Medulla oblongata (tissue), 1 donor: ENCODE measurements around the gene LTBP2.
"Not testable (repeated sequence)": the region's sequence is repeated elsewhere in the genome, so short reads cannot be mapped to it uniquely, and the experiment has no call there.

Source experiments
- DNase-seq: peaks from one replicate; pipeline ENCODE4 v3.0.0-alpha.2; 2015; ENCODE audit errors: extremely low spot score

The LTBP2 gene

DNA sequence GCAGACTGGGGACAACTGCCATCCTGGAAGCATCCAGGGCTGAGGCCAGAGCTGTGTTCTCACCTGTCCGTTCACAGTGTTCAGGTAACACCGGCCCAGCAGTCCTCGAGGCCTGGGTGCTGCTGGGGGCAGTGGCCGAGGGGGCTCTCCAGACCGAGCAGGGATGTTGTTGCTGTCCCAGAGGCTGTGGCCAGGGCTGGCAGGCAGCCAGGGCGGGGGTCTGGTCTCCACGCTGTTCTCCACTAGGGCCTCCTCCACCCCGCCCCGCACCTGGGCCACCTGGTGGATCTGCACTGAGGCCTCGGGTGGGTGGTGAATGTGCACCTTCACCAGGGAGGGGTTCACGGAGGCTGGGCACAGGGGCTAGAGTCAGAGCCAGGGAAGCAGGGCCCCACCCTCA, 61.0 kb downstream of the LTBP2 start:
- DNase-seq, result no peak

DNA sequence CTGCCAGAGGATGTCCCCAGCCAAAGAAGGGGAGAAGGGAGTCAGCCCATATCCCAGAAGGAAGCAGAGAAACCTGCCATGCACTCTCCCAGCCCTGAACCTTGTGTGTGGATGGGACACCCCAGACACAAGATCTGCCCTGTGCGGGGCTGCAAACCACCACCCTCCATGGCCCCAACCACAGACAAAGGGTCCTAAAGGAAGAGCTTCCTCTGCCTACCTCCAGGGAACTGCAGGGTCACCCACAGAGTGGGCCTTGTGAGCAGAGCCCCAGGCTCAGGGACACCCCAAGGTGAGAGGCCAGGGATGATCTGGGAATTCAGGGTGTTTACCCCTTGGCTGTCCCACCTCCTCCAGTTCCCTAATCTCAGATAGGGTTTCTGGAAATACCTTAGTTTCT, 62.0 kb downstream of the LTBP2 start:
- no peak for DNase-seq

- no peak for DNase-seq
Measured at GRCh38 chr14:74549588-74549987, 62.4 kb downstream of the LTBP2 start.

DNA sequence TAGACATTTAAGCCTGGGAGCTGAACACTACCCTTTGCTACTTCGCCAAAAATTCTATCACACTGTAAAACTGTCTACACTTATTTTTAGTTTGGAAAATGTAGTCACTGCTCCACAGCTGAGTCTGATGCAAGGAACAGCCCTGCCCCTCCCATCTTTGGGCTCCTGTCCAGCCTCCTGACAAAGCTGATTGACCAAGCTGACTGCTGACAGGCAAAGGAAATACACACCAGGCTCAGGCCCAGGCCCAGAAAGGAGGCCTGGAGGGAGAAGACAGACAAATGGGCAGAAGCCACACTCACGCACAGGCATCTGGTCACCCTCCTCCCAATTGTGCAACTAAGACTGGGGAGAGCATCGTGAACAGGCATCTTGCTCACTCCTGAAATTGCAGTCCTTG, 63.2 kb downstream of the LTBP2 start:
- DNase-seq, result no peak

DNA sequence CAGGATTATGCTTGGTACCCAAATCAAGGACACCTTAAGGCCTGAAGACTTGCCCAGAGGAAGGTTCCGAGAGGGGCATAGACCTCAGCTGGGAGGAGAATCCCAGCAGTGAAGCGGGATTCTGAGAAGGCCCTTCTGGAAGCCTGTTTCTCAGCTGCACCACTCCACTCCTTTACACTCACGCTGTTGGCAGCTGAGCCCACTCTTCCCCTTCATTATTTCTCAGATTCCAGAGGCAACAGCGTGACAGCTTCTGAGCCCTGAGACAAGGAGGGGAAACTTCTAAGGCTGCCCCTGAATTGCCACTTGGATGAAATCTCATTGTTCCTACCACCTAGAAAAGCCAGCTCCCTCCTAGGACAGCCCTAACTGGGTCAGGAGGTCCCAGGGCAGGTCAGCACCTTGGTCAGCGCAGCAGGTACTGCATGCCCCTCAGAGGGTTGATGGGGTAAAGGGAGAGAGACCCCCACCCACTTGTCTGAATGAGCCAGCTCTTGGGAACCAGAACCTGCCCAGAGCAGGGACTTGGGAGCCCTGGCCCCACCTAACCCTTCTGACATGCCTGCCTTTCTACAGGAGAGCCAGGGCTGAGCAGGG, 64.6 kb downstream of the LTBP2 start:
- DNase-seq, result no peak

- DNase-seq, result no peak
Measured at GRCh38 chr14:74546416-74546815, 65.6 kb downstream of the LTBP2 start.

- no peak for DNase-seq
Measured at GRCh38 chr14:74545386-74545785, 66.7 kb downstream of the LTBP2 start.

DNA sequence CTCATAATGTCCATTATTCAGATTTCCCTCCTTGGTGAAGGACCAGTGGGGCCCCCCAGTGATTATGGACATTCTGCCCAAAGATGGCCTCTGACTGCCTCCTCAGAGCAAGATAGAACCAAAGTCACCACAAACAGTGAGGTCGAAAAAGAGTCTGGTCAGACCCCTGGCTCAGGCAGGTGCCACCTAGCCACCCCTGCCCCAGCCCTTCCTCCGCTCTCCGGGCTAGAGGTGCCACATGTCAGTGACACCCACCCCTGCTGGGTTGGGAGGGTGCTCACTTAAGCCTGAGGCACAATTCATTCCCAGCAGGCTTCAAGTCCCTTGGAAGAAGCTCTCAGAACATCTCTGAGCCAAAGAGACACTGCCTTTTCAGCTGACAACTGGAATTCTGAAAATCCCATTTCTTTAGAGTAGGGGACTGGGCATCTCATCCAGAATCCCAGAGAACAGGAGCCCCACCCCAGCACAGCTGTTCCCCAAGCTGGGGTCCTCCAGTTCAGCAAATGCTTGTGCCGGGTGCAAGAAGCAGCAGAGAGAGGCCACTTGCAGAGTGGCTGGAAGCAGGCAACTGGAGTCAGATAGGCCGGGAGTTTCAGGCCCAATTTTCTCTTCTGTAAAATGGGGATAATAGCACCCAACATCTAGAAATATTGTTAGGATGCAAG, 68.1 kb downstream of the LTBP2 start:
- DNase-seq, result no peak

GRCh38 chr14:74542056-74542685, 69.9 kb downstream of the LTBP2 start:
- no peak for DNase-seq

DNA sequence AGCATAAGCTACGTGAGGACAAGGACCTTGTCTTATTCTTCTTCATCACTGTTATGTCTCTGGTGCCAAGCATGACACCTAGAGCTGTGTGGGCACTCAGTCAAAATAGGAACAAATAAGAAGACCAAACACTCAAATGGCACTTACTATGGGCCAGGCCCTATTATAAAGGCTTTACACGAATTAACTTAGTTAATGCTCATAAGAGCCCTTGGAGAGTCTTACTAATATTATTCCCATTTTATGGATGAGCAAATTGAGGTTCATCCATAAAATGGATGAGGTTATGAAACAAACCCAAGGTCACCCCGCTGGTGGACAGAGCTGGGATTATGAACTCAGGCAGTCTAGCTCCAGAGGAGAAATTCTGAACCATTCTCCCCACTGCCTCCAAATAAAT, 70.8 kb downstream of the LTBP2 start:
- no peak for DNase-seq

DNA sequence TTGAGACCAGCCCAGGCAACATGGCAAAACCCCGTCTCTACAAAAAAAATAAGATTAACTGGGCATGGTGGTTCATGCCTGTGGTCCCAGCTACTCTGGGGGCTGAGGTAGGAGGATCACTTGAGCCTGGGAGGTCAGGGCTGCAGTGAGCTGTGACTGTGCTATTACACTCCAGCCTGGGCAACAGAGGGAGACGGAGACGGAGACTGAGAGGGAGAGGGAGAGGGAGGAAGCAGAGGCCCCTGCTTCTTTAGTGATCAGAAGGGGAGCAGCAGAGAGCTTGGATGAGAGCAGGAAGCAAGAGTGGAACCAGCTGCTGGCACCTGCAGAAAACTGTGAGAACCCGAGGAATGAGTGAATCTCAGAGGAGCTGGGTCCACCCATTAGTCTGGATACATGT, 72.5 kb downstream of the LTBP2 start:
- DNase-seq, result no peak

- no peak for DNase-seq
Measured at GRCh38 chr14:74538411-74539391, 73.3 kb downstream of the LTBP2 start.

- DNase-seq, result not testable (repeated sequence)
Measured at GRCh38 chr14:74536336-74536735, 75.7 kb downstream of the LTBP2 start.

DNA sequence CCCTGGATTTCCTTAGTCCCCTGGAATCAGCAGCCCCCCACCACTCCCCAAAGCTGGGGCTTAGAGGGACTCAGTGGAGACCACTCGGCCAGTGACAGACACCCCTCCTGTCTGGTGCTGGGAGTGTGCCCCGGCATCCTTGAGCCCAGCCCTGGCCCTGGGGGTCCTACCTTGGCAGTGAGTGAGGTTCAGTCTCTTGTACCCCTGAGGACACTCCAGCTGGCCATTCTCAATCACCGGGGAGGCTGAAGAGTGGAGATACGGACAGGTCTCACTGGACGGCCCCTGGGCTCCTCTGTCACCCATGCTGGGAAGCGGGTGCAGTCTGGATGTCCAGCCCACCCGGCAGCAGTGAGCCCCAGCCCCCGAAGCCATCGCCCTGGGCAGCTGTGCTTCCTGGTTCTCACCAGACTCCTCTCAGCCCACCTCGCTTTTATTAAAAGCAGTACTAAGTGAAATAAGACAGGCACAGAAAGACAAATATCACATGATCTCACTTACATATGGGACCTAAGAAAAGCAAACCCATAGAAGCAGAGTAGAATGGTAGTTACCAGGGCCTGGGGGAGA, 76.2 kb downstream of the LTBP2 start:
- no peak for DNase-seq

DNA sequence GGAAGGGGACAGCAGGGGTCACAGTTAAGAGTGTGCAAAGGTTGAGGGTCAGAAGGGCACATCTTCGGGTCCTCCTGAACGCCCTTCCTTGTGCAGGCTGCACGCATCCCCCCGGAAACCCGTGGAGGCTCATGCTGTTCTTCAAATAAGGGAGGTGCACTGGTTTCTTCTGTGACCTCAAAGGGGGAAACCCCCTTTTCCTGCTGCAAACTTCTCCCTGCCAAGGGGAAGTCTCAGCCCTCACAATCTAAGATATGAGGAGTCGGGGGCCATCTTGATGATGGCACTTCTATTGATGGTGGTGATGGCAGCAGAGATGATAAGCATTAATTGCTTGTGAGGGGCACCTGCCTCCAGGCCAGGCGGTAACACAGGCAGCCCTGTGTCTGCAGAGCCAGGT, 78.5 kb downstream of the LTBP2 start:
- no peak for DNase-seq

GRCh38 chr14:74532246-74532645, 79.8 kb downstream of the LTBP2 start:
- DNase-seq, result no peak

GRCh38 chr14:74531467-74531866, 80.6 kb downstream of the LTBP2 start:
- DNase-seq, result peak; percentile 30

- DNase-seq, result no peak
Measured at GRCh38 chr14:74531006-74531405, 81.0 kb downstream of the LTBP2 start.

DNA sequence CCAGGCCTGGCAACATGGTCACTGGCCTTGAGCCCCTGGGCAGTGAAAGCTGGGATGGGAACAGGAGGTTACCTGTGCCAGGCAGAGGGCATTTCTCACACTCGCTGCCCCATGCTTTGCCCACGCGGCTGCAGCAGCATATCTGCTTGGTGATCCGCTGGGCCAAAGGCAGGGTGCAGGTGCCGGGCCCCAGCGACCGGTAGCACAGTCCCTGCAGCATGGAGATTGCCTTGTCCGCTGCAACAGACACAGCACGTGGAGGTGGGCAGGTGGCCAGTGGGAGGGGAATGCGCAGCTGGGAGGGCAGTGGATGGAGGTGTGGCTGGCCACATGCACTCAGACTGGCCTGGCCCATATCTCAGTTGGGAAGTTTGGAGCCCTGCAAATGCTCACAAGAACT, 83.2 kb downstream of the LTBP2 start:
- no peak for DNase-seq

DNA sequence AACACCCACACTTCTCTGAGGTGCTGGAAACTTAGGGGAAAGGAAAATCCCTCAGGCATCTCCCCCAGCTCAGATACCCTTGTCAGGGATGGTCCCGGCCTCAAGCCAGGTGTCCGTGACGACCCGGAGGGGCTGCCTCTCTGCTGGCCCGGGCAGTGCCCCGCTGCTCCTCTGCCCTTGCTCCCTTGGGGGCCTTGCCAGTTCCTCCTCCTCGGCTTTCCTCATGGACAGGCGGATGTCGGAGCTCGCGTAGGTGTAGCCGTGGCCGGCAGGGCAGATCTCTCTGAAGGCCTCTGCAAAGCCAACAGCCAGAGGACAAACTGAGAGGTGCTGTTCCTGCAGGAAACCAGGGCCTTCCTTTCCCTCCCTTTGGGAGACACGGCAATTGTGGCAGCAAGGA, 83.6 kb downstream of the LTBP2 start:
- no peak for DNase-seq

DNA sequence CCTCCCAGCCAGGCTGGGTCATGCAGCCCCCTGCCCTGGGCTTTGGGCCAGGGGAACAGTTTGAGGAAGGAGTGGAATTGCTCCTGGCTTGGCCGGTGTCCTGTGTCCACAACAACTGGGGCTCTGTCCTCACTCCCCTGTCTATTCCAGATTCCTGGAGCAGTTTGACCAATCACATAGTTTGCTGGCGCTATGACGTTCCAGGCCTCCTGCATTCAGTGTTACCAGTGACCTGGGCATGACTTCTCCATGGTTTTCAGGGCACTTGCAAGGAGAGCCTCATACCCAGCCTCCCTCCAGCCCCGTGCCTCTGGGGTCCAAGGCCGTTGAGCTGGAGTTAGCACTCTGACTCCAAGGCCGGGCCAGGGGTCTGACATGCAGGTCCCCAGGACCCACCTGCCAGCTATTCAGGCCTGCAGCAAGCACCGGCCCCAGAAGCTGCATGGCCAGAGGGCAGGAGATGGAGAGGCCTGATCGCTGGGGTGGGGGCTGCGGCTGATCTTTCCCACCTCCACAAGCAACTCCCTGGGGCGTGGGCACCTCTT, 84.2 kb downstream of the LTBP2 start:
- DNase-seq, result no peak
